ENCODE measurements around the gene ZKSCAN1.

GRCh38 chr7:100017300-100017699 lies 1.9 kb downstream of the ZKSCAN1 start:
- TF ChIP-seq POLR2A (IDR thresholded peaks at IDR 0.05; ENCODE audit: low read length) (no peak), GATA1 (IDR thresholded peaks at IDR 0.05; ENCODE audit: low read depth, low read length) (no peak)

Data from erythroblast (primary cell).